ENCODE measurements around the gene MSANTD2.
A peak's percentile ranks its signal among the peaks of the same experiment; 100 is the strongest.

The MSANTD2 gene

DNA sequence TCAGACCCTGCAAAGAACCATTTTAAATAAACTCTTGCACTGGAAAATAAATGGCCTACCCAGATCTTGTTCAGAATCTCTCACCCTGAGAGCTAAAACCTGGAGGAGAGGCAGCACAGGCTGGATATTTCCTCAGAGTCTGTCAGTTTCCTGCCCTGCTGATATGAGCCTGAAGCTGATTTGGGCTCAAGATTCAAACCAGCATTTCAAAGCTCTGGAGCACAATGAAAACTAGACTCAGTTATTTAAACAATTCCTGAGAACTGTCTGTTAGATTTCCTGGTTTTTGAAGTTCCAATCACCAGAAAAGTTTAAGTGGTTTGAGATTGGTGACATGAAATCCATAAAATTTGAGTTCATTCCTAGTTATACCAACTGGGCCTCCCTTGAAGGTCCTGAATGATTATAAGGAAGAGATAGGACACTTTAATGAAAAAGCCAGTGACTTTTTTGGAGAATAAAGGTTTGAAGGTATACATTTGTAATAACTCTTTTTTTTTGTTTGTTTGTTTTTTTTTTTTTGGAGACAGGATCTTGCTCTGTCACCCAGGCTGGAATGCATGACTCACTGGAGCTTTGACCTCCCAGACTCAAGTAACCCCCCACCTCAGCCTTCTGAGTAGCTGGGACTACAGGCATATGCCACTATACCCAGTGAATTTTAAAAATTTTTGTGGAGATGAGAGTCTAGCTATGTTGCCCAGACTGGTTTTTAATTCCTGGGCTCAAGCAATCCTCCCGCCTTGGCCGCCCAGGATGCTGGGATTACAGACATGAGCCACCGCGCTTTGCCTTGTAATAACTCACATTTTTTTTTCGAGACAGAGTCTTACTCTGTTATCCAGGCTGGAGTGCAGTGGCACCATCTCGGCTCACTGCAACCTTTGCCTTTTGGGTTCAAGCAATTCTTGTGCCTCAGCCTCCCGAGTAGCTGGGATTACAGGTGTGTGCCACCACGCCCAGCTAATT, 30.1 kb downstream of the MSANTD2 start:
- DNase-seq = no peak

DNA sequence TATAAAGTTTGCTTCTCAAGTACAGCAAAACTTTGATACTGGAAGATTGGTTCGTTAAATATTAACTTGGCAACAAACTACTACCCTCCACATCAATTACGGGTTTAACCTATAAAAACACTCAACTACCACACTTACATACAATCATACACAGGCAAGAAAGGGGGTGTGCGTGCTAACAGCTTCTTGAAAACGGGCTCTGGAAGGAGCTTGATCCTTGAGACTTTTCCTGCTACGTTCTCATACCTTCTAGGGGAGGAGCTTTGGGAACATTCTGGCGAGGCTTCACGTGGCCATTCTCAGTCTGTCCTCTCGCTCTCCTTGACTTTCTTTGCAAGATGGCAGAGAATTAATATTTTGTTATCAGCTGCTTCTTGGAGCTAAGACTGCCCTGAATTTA, 31.3 kb downstream of the MSANTD2 start:
- DNase-seq = no peak

DNA sequence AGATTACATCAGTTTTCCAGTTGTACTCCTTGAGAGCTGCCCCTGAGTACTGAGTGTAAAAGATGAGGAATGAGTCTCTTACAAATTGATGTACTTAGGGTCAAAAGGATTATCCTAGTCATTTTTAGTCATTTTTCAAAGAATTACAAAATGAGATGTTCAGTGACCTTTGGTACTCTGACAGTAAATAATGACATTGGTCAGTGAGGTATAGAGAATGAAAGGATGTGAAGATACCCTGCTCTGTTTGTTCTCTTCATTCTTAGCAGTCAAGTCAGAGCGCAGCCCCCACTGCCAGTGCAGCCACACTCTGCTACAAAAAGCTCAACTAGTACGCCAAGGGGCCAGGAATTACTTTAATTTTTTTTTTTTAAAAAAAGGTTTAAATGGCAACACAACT, 34.0 kb downstream of the MSANTD2 start:
- DNase-seq = no peak

DNA sequence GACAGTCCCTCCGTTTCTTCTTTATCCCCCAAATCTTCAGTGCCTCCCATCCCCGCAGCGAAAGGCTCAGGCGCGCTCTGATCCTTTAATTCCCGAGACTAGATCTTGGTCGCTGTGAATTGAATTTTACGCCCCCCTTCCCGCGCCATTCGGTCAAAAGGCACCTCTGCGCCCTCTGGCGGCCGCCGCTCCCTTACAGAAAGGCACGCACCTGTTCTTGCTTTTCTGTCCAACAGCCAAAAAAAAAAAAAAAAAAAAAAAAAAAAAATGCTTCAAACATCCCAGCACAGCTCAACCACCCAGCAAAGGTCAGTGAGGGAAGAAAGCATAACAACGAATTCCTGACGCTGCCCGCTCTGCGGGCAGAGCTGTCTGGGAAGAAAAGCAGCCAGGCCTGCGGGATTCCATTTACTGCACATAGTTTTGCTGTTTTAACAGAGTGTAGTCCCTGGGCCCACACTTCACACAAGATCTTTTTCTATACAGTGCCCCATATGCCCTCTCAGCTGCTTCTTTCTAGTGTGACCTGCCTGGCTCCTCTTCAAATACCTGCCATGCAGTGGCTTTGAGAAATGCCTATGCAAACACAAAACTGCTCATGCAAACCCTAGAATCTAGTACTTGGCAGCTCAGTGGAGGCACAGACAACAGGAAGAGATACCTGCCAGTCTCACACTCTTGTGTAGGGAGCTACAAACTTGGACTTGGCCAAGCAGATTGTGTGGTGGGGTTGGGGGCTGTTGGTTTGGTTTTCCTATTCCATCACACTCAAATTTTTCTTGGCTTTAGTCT, 36.9 kb downstream of the MSANTD2 start:
- DNase-seq = peak; percentile 38 to 47

DNA sequence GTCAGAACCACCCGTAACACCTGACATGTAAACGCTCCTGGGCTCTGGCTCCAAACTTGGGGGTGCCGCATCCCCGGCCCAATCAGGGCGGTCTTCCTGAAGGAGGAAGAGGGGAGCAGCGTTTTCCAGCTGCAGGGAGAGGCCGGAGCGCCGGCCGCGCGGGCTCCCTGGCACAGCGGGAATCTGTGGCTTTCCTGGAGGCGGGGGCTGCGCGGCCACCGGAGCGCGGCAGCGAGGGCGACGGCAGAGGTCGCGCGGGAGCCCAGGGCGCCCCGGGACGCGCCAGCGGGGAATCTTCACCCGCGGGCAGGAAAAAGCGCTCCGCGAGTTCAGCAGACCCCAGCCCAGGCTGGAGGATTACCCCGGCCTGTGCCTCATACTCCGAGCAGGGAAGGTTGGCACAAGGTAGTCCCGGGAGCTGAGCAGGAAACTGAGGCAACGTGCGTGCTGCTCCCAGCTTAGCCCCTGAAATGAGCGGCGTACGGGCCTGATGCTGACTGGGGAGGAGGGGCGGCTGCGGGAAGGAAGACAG, 37.5 kb downstream of the MSANTD2 start:
- DNase-seq = no peak

DNA sequence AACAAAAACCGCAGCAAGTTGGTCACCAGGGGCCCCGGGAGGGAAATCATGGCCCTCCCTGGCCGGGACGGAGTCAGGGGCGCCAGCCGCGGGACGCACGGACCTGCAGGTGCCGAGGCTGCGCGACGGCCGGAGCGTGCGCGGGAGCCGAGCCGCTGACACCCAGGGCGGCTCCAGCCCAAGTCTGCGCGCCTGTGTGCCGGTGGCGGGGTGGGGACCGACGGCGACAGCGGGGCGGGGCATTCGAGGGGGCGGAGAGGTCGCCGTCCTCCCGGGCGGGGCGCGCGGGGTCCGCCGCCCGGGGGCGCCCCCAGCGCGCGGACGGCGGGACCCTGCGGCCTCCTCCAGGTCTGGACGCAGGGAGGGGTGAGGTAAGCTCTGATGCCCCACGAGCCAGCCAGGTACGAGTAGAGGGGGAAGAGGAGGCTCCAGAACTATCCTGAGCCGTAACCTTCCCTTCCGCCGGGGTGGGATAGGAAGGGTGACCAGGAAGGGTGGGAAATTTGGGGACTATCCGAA, 38.0 kb downstream of the MSANTD2 start, which contains the start of gene ESAM:
TSS of gene ESAM (minus strand) at position 186 of the 519 bp plus-strand sequence. CDS start at position 50, 136 bp downstream.
- no peak for DNase-seq

DNA sequence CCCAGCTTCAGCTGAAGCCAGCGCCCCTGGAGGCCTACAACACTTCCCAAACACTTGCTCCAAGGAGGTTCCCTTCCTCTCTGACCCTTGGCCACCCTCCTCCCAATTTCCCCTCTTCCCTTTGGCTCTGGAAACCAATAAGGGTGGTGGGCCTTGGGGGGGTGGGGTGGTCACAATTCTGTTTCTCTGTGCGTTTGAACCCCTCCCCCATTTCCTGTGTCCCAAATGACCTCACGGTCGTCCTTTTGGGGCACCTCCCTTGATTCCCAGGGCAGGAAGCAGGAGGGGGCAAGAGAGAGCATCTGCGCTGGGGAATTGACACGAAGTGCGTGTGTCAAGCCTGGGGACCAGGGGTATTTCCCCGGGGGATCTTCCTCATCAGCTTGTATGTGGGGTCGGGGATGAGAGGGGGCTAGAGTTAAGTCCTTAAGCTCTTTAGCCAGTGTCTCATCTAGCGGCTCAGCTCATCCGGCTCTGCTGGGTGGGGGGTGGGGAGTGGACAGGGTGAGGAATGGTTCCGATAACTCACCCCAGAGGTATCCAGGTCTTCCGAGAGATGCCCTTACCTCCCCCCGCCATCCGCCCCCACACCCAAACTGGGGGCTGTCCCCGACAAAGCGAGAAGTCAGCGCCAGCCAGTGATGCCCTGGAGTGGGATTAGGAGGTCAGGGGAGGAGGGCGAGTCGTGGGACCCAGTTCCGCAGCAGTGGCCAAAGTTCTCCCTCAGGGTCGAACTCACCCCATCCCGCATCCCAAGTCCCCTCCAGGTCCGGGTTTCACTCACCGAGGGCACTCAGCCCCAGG, 38.7 kb downstream of the MSANTD2 start:
- DNase-seq = no peak

DNA sequence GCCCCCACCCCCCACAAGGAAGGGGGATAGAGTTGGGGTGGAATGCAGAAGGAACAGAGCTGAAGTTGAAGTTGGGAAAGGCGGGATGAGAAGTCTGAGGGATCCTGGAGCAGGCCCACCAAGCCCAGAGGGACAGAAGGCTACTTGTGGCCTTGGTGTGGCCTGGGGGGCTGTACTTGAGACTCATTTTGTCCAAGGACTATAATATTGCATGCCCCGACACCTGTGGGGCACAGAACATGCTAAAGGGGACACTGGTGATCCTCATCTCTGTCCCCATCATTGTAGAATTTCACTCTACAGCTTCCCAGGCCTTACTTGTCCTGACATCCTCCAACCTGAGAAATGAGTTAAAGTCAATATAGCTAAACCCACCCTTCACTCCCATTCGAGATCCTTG, 39.4 kb downstream of the MSANTD2 start:
- no peak for DNase-seq

DNA sequence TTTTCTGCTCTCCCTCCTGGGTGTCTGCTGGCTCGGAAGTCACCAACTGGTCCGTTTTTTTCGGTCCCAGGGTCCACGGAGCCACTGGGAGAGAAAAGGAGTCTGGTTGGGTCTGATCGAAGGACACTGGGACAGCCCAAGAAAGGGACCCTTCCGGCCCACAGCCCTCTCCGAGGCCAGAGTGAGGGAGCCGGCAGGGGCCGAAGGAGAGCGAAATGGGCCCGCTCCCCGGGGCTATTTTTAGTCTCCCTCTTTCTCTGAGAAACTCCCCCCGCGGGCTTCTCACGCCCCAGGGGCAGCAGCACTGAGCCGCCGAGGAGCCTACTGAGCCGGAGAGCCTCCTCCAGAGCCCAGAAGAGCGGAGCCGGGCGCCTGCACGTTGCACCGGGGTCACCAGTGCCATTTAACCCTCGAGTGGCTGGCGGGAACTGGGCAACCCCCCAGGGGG, 40.0 kb downstream of the MSANTD2 start:
- no peak for DNase-seq

DNA sequence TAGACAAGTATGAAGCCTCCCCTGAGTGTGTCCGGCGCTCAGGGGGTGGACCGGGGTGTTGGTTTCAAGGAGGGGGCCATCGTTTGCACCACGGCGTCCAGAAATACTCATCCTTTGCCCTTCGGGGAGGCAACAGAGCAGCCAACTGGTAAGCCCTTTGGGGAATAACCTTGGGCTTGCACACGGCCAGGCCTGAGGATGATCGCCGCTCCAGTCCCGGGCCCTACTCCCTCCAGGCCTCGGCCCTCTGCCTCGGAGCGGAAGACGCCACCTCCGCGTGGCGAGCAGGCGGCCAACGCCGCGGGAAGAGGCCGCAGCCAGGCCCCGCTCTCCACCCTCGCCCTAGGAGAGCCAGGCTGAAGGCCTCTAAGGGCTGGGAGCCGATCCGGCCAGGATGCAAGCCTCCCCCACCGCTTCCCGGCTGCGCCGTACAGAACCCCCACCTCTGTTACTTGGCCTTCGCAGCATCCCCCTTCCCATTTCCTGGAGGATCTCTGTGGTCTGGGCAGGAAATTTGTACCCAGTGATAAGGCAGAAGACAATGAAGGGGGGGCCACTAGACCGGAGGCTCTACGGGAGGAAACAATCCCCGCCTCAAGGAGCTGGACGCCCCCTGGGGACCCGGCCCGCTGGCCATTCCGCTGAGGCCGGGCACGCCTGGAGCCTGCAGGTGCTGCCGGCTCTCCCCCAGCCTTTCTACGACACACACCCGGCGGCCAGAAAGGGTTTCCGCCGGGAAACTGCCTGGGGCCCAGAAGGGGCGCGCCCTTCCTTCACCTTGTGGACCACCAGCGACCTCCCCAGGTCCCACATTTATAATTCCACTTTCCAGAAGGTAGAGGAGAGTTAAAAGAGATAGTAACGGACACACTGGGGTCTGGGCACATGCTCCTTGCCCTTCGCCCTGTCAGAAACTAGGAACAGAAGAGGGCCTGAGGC, 40.7 kb downstream of the MSANTD2 start:
- no peak for DNase-seq

DNA sequence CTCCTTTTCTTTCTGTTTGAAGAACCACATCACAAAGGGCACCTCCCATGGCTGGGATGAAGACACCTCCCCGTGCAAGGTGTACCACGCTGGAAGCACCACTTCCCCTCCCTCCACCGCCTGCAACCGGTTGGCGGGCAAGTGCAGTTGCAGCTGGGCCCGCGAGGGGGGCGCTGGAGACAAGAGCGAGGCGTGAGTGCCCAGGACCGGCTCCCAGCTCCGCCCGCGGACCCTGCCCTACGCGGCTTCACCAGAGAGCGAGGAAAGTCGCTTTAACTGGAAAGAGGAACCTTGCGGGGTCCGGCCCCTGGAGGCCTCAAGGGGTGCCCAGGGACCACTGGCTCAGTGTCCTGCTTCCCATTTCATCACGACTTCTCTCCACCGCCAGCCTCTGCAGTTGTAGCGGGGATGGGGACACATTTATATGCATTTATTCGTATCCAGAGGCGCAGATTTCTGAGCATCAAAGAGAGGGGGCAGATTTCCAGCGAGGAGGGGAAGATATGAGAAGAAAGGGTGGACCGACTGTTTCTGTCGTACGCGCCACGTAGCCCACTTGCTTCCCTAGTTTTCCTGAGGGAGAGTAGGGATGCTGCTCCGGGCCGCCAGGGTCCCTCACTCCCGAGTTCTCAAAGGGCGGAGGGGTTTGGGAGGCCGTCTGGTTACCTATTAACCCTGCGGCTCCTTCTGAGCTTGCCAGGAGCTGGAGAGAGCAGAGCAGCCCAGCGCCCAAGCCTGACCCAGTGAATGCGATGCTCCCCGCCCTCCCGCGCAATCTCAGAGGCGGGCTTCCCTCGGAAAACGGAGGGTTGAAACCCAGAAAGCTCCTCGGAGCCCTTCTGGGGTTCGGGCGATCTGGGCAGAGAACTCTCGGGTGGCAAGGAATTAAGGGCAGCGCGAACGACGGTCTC, 41.6 kb downstream of the MSANTD2 start:
- DNase-seq = peak; percentile 41 to 60

DNA sequence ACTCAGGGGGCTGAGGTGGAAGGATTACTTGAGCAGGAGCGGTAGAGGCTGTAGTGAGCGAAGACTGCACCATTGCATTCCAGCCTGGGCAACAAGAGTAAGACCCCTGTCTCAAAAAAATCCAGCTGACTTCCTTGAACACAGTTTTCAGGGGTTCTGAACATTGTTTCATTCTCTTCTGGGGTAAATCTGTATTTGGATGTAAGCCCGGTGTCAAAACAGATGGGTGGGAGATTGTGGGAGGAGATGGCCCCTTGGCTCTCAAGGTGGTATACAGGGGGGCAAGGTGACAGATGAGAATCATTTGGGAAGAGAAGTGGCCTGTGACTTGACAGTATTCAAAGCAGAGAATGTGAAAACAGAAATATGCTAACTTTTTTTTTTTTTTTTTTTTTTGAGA, 42.9 kb downstream of the MSANTD2 start:
- DNase-seq = no peak

DNA sequence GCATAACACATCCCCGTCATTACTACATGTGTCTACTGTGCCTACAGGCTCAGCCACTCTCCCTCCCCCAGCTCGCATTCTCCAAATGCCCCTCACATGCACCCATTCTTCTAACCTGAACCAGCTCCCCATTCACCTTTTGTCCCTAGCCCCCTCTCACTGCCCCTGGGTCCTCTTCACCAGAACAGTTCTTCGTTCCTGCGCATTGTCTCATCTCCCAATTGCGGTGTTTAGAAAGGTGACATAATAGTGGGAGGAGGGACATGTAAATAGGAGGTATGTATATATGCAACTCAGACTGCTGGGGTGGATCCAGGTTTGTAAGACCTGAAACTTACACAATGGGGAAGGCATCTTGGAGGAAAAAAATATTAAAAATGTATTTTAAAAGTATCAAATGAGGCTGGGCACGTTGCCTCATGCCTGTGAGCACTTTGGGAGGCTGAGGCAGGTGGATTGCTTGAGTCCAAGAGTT, 43.4 kb downstream of the MSANTD2 start:
- no peak for DNase-seq

DNA sequence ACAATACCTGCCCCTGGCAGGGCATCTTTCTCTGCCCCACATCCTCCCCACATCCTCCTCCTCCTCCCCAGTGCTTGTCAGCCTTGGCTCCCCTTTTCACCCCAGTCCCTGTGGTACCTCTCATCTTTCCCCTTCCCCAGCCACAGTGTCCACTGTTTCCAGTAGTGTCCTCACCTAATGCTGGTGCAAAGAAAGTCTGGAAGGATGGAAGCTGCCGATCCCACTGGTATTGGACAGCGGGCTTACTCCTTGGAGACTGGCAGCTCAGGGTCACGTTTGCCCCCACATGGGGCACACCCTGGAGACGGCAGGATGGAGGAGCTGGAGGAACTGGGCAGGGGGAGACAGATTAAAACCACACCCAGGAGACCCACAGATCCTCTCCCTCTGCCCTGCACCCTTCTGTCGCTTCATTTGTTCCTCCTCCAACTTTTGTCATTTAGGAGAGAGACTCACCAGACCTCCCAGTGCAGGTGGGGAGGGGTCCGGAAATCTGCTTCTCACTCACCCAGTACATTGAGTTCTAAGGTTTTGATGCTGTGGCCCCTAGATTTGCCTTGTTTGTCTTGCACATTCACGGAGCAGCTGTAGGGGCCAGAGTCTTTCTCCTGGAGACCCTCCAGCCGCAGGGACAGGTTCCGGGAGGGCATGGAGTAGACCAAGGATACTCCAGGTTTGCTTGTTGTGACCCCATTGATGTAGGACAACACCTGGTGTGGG, 44.0 kb downstream of the MSANTD2 start:
- DNase-seq = no peak

DNA sequence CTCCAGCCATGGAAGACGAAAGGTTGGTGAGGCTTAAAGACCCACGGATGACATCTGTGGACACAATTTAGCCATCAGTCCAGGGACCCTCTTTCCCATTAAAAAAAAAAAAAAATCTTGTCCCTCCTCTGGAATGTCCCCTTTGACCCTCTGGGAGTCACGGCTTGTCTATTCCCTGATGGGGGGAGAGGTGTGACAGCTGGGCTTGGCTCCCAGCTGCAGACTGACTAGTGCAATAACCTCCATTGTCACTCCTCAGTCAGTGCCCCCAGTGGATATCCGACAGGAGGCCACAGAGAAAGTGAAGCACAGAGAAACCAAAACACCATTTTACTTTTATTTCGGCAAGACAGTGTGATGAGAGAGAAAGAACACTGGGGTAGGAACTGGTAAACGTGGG, 45.5 kb downstream of the MSANTD2 start:
- DNase-seq = no peak

DNA sequence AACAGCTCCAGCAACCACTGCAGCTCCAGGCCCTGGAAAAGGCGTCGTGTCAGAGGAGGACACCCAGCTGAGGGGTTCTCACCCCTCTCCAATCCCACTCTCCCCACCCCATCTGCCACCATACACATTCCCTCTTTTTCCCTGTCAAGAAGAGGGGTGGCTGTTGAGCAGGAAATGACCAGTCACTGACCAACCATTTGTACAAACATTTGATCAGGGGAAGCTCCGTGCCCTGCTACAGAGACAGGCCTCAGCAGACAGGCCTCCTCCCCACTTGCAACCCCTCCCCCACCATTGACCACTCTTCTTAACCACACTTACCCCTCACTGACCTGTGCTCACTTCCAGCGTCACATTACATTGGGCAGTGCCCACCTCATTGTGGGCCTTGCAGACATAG, 45.9 kb downstream of the MSANTD2 start:
- DNase-seq = no peak

DNA sequence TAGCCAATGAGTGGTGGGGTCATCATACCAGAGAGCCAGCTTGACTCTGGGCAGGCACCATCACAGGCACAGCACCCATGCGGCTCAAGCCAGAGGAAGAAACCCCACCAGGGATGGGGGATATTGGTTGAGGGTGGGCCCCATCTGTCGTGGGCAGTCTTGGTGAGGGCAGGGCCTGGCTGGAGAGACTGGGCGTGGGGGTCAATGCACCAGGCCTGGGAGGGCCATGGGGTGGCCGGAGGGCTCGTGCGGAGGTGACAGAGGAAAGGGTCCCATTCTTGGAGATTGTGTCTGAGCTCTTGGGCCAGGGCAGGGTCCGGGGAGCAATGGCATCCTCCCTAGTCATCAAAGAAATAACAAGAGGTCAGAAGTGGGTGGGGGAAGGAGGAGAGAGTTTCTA, 46.6 kb downstream of the MSANTD2 start:
- DNase-seq = no peak

DNA sequence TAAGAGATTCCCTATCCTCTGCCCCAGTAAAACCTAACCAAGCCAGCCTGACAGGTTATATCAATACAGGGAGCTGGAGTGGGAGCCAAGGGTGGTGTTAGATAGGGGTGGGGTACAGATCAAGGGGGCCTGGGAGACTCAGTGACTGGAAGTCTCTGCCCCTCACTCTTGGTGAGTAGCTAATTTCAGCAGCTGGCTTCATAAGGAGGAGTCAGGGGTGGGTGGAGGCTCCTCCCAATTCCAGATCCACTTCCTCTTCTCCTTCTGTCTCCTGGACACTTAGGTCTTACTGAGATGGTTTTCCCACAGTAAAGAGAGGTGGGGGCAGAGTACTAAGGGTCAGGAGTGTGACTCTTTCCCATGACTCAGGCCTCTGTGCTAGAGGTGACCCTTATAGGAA, 47.0 kb downstream of the MSANTD2 start:
- DNase-seq = no peak

DNA sequence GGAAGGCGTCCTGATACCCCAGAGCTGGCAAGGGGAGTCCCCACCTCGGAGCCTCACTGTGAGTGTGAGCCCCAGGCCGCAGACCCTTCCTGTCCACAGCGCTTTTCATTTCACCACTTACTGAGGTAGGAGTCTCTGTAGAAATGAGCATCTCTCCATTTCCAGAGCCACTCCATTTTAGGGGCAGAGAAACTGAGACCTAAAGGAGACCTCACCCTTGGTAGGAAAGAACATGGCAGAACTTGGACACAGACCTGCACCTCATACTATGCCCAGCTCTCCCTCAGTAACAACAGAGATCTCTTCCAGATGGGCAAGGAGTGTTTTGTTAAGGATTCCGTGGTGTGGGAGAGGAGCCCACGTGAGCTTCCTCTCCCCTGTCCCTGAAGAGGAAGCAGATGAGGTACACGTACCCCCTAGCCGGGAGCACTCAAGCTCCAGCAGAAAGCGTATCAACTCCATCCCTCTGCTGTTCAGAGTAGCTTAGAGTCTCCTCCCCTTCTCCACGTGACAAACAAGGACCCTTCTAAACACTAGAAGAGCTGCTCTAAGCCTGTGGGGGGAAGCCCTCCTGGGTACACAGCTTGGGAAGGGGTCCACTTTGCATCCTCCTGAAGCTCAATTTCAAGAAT, 47.6 kb downstream of the MSANTD2 start:
- no peak for DNase-seq

All from hippocampal formation (tissue), 2 donors.